GM18505 (cell line): ENCODE results near the gene TMEM119.
"Not testable (repeated sequence)": the region's sequence is repeated elsewhere in the genome, so short reads cannot be mapped to it uniquely, and the experiment has no call there.

Experiments
- ATAC-seq: cut with Tn5 transposase; IDR thresholded peaks from one replicate; pipeline ENCODE4 v1.9.1; 2021; ENCODE audit not compliant: unreplicated experiment
- POLR2A ChIP-seq: IDR thresholded peaks from 4 replicates; pipeline ENCODE4 v1.6.1; 2011; ENCODE audit warnings: borderline replicate concordance; ENCODE audit not compliant: insufficient read depth, insufficient read length; ENCODE audit errors: extremely low read depth

The TMEM119 gene

DNA sequence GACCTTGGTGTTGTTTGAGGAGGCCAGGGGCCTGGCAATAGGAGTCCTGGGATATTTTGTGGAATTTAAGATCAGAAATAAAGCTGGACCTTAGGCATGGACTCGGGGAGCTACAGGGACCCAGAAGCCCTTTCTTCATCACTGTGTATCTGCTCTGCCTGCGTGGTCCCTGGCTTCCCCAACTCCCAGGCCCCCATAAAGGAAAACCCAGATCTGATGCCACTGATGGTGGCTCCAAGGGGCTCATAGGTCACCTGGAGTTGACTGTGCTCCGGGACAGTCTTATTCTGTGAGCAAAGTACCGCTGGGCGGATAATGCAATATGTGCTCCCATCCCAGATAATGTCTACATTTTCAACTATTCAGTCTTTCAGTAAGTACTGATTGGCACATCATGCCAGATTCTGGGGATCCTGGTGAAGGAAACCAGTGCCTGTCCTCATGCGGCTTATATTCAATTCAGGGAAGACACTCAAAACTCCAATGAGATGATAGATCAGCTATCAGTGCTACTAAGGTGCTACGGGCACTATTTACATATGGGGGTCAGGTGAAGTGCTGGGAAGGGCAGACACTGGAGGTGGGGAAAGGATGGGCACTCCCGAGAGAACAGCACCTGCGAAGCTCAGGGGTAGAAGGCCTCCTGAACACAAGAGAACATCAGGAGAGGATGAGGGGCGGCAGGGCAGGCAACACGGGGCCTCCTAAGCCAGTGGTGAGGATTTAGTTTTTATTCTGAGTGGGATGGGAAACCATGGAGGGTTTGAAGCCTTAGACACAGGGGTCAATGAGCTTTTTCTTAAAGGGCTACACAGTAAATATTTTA is 41.3 kb upstream of the TMEM119 start:
- TF ChIP-seq POLR2A, result peak; percentile 32

DNA sequence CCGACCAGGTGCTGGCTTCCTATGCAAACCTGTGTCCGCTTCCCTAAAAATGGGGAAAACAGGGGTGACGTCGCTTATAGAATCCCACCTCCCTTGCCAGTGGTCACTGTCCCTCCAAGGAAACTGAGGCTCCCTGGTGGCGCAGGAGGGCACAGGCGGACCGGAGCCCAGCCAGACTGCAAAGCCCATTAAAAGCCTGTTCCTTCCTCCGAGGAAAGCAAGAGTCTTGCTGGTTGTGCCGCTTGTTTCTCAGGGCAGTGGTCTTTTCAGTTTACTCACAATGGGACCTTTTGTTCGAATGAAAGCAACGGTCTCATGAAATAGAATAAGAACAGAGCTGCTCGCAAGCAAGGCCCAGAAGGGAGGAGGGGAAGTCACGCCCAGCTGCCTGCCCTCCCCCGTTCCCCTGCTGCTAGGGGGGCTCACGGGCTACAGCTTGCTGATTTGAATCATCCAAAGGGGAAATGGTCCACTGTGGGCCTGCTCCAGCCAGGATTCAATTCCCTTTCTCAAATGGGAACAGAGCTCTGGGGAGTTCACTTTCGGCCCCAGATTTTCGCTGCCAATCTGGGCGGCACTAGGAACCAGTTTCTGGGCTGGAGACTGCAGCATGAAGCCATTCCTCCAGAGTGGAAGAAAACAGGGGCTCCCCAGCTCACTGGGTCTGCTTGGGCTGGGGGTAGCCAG is 40.4 kb upstream of the TMEM119 start:
- ATAC-seq, result no peak
- TF ChIP-seq POLR2A, result no peak

More for the DNA sequence above, 41.3 kb upstream of the TMEM119 start:
- no peak for ATAC-seq

DNA sequence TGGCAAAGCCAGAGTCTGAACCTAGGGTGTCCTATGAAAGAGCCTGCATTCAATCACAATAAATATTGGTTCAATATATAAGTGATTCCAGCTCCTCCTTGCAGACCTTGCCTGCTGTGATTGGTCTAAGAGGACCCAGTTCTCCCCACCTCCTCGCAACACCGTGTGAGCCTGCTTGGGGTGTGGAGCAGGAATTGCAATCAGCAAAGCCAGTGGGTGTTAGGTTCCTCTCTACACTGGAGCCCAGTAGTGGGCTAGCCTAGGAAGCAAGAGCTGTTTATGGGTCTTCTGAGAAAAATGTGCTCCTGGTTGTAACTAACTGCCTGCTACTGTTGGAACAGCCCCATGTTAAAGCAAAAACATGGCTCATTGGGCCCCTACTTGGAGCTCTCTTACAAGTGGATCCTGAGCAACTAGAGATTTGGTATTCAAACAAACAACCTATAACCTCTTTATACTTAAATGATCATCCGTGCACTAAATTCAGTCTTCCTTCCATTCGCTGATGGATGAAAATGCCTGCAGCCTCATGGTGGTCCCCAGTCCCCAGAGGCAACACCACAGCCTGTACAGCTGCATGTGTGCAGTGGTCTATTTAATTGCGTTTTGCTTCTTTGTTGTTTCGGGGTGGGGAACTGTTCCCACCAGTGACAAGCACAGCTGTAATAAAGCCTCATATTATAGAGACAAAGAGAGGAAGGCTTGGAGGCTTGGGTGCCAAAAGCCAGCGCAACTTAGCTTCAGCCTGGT is 39.5 kb upstream of the TMEM119 start:
- no peak for ATAC-seq
- peak; percentile 26 for TF ChIP-seq POLR2A

DNA sequence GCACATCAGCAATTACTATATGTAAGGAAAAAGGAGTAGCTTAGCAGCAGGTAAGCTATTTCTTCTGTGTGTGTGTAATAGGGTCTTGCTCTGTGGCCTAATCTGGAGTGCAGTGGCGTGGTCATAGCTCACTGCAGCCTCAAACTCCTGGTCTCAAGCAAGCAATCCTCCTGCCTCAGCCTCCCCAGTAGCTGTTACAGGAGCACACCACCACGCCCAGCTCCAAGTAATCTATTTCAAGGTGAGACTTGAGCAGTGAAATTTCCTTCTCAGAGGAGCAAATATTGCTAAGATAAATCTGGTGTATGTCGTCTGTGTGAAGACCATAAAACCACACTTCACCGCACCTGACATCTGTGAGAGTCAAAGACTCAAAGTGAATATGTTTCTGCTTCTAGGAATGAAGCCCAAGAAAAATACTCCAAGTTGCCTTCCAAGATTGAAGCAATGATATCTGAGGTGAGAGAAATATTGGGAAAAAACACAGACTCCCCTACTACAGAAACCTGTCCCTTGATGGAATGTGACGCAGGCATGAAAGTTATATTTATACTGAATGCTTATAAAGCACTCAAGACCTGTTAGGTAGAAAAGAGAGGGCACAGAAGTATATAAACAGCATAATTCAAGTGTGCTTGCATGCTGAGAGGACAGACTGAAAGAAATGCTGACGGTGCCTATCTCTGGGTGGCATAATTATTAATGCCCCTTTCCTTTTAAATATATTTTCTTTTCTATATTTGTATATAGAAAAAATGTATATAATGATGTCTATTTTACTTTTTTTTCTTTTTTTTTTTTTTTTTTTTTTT is 38.3 kb upstream of the TMEM119 start:
- no peak for ATAC-seq

DNA sequence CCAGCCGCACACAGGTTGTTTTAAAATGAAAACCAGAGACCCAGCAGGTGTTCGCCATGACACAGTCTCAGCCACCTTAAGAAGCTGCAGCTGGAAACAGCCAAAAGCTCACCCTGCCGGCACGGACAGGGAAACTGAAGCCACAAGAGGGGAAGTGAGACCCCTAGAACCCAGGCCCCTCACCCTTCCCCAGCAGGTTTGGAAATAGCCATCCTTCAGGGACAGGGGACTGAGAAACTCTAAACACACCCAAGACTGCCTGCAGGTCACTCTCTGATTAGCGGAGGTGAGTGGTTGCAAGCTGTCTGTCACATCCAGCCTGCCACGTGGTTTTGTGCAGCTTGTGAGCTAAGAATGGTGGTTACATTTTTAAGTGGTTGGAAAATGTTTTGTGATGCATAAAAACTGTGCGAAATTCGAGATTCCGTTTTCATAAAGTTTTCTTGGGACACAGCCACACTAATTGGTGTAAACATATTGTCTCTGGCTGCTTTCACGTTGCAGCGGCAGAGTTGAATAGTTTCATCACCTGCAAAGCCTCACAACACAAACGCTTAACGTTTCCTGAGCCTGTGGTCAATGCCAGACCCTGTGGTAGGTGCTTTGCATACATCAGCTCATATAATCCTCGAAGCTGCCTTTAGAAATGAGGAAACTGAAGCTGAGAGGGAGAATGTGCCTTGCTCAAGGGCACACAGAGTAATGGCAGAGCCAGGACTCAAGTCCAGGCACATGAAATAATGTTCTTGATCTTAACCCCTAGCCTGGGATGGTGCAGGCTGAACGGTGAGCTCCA is 37.5 kb upstream of the TMEM119 start:
- TF ChIP-seq POLR2A, result peak; percentile 93
- ATAC-seq, result peak; percentile 40

More for the DNA sequence above, 38.3 kb upstream of the TMEM119 start:
- no peak for TF ChIP-seq POLR2A

DNA sequence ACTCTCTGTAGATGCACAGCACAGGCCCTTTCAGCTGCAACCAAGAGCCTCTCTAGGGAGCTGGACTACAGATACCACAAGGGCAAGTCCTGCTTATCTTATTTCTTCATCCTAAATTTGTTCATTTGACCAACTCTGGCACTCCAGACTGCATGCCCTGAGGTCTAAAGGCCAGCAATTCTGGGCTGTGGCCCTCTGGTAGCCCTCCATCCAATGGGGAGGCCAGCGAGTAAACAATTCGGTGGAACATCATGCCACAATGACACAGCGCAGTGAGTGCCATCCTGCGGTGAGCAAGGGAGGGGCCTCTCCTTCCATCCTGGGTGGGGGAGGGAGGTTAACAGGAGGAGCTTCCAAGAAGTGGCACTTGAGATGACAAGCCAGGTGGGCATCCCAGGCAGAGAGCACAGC is 36.5 kb upstream of the TMEM119 start:
- ATAC-seq, result no peak
- peak; percentile 32 for TF ChIP-seq POLR2A

DNA sequence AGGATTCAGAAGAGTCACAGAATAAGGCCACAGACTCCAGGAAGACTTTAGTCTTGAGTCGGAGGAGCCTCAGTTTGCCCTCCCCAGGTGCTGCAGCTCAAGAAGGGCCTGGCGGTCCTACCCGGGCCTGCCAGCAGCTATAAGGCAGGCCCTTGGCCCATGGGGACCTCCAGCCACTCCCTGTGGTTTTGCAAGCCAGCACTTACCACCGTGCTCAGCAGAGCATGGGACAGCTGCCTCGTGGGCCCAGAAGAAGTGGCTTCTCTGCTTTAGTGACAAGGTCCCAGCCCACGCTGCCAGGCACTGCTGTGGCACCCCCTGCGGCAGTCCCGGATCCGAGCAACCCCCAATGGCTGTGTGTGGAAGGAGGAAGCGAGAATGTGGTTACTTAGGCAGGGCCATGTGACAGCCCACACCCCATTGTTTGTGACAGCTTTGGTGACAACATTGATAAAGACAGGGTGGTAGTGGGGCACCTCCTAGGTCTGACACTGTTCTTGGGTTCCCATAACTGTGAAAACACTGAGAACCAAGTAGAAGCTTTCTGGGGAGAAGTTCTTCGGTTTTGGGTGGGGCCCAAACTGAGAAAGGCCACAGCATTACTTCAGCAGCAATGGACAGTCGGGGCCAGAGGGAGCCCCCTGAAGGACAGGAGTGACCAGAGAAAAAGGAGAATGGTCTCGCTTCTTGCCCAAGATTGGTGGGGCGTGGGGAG is 35.8 kb upstream of the TMEM119 start, which contains the start of gene SELPLG:
SELPLG (minus strand) TSS at position 361 of the 715 bp plus-strand sequence. CDS start 9,587 bp downstream, outside the sequence.
- TF ChIP-seq POLR2A, result peak; percentile 65
- peak; percentile 63 for ATAC-seq

DNA sequence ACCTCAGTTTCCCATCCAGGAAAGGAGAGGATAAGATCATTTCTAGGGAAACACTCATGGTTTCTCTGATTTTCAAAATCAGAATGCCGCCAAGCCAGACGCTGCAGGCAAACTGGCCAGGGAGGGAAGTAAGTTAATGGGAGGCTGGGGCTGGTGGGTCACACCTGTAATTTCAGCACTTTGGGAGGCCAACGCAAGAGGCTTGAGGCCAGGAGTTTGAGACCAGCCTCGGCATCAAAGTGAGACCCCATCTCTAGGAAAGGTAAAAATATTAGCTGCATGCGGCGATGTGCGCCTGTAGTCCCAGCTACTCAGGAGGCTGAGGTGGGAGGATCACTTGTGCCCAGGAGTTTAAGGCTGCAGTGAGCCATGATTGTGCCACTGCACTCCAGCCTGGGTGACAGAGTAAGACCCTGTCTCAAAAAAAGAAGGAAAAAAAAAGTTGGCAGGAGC is 35.2 kb upstream of the TMEM119 start:
- ATAC-seq, result no peak
- no peak for TF ChIP-seq POLR2A

DNA sequence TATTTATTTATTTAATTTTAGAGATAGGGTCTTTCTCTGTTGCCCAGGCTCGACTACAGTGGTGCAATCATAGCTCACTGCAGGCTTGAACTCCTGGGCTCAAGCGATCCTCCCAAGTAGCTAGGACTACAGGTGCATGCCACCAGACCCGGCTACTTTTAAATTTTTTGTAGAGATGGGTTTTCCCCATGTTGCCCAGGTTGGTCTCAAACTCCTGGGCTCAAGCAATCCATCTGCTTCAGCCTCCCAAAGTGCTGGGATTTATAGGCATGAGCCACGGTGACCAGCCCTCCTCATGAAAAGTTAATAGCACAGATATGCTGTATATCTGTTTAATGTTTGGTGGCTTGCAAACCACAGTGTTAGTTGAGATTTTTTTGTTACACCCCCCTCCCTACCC is 33.4 kb upstream of the TMEM119 start:
- ATAC-seq, result not testable (repeated sequence)

DNA sequence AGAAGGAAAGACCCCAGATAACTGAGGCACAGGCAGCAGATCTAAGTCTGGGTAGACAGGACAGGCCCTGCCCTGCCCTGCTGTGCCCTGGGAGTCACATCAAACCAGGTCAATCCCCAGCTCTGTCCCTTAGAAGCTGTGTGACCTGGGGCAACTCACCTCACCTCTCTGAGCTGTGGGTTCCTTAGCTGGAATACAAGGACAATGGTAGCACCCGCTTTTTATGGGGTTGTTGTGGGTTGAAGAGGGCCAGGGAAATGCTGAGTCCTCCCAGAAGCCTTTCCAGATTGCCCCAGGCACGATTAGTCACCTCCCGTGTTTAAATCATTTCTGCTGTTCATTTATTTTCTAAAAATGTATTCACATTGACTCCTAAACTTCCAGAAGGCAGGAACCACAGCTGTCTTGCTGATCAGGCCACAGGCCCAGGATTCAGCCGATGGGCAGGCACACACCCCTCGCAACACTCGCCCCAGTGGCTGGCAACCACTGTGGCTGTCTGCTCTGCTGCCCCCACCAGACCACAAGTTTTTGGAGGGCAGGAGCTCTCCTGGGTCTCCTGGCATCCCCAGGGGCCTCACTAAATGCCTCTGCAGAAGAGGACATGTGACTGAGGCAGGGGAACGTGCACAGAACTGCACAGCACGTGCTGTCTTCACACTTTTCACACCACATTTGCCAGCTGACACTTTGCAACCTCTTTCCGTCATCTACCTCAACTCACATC is 32.8 kb upstream of the TMEM119 start:
- no peak for TF ChIP-seq POLR2A
- no peak for ATAC-seq

DNA sequence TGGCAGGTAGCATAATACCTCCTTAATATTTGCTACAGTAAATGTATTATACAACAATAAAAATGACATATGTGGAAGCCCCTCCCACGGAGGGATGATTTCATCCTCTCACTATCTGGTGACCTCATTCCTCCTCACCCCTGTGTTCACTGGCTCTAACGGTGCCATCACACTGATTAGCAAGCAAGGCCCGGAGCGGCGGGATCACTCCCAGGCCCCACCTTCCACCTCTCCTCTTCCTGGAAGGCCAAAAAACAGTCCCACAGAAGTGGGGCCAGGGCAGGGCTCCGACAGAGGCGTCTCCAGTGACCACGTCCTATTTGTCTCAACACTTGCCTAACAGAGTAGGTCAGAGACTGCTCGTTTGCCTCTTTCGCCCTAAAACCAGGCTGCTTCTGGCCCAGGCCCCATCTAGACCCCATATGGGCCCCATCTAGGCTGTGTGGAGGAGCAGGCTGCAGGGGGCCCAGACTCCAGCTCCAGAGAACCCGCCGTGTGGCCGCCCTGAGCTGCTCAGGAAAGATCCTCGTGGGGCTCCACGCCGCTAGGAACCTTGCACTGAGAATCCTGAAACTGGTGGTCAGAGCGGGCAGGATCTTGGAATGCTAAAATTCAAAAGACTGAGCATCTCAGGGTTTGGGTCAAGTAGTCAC is 32.1 kb upstream of the TMEM119 start:
- no peak for TF ChIP-seq POLR2A
- no peak for ATAC-seq

DNA sequence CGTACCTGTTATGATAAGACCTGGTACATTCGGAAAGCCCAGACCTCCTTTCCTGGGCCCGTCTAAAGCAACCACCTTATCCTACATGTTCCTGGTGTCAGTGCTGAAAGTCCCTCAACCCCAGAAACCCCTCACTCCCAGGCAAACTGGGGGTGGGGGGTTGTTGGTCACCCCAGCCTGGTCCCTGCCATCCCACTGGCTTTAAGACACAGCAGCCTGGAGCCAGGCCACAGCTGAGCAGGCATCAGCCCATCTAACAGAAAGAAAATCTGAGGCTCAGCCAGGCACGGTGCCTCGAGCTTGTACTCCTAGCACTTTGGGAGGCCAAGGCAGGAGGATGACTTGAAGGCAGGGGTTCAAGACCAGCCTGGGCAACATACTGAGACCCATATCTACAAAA is 31.3 kb upstream of the TMEM119 start:
- no peak for TF ChIP-seq POLR2A
- ATAC-seq, result no peak
